ENCODE results near the gene ANO2. TPM values are rescaled to one million over a fixed set of nuclear protein-coding genes. Genes with fewer than 3 reads are reported as not detected.

Gene ANO2
- total and polyA plus RNA-seq, 2 donors (not counting 3 experiments of a cell fraction or from before 2014, with no cell fraction given): 15.4 to 65.0 TPM

DNA sequence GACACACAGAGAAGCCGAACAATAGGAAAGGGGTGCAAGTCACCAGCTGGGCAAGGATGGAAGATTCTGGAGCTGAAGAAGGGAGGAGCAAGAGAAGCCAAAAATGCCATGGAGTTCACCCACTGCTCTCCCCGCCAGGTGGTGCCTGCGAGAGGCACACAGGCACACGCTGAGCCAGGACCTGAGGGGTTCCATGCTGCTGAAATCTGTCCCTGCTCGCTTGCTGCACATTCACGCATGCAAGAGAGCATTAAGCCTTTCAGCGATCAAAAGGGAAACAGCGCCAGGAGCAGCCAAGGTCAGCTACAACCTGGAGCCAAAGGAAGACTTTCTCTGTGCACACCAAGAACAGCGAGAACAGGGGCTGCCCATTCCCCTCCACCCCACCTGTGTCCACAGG is 104.1 kb downstream of the ANO2 start:
- Histone ChIP-seq H3K9me1 (replicated peaks; ENCODE audit: control insufficient read depth, extremely low read depth, insufficient read depth, low read length) (no peaks in the 10 kb centered on the region), H3K36me3 (ENCODE audit: control insufficient read depth in 2 of 2, extremely low read depth in 1 of 2, insufficient read depth in 2 of 2, low read length in 2 of 2) (peaks cover 11 to 16% of the 10 kb centered on the region in 2 experiments), H2AFZ (ENCODE audit: low read depth, low read length) (no peak overlapping the region), H3K9me3 (replicated peaks; ENCODE audit: control insufficient read depth, insufficient read depth, low read length) (no peaks in the 10 kb centered on the region), H3K4me1 (ENCODE audit: control insufficient read depth, extremely low read depth, insufficient read depth, low read length) (no peaks in the 10 kb centered on the region), H3K4me3 (replicated peaks in 1 of 3; ENCODE audit: insufficient read depth in 1 of 3, low read depth in 1 of 3, low read length in 3 of 3) (no peak overlapping the region), H3K79me2 (ENCODE audit: control insufficient read depth, insufficient read depth, low read length) (no peaks in the 10 kb centered on the region), H4K20me1 (replicated peaks; ENCODE audit: control insufficient read depth, extremely low read depth, insufficient read depth, low read length) (peaks cover 4% of the 10 kb centered on the region), H3K27ac (ENCODE audit: insufficient read depth, low read depth, low read length) (no peak overlapping the region), H3K27me3 (ENCODE audit: control insufficient read depth in 2 of 2, insufficient read depth in 2 of 2, low read length in 2 of 2) (no peaks in the 10 kb centered on the region), H3K9ac (replicated peaks; ENCODE audit: extremely low read depth, insufficient read depth, low read length) (no peak overlapping the region), H3K4me2 (ENCODE audit: insufficient read depth, low read length) (no peak overlapping the region)
- FAIRE-seq (no peak), DNase-seq (ENCODE audit: low read depth, low spot score) (no peak)
- no TSS peak for BruUV-seq (replicated peaks)
- POLR2A ChIA-PET: no interaction called here
- TF ChIP-seq MYC (IDR thresholded peaks at IDR 0.05; ENCODE audit: low read depth, low read length): no peak
- no peak for TF ChIP-seq JUN (IDR thresholded peaks at IDR 0.05; ENCODE audit: borderline replicate concordance, insufficient read depth, insufficient read length, low read depth)
- dilution Hi-C loops (cut with MboI; ENCODE audit: extremely low pct_ligation_motif_present, low sequenced_read_pairs) (no loop called here), intact Hi-C loops (cut with micrococcal nuclease) (no loop called here)
- CTCF ChIA-PET: no interaction called here

DNA sequence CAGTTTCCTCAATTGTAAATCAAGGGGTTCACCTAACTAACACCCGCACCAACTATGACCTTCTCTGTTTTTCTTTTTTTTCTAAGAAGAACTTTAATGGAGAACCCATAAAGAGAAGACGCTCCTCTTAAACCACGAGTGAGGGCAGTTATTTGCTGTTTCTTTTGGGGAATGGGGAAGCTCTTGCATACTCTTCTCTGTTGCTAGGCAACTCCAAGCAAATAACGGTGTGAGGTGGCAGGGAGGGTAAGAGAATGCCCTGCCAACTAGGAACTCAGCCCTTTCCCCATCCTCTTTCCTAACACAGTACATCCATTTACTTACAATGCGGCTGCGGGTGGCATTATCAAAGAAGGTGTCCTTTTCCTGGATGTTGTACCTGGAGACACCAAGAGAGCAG is 114.9 kb downstream of the ANO2 start:
- no peak overlapping the region for H3K4me2 ChIP-seq (ENCODE audit: insufficient read depth, low read length)
- DNase-seq (ENCODE audit: low read depth, low spot score): no peak
- FAIRE-seq: no peak

More for the DNA sequence above, 114.9 kb downstream of the ANO2 start:
- Histone ChIP-seq H3K27me3 (ENCODE audit: control insufficient read depth in 2 of 2, insufficient read depth in 2 of 2, low read length in 2 of 2) (no peaks in the 10 kb centered on the region), H3K36me3 (ENCODE audit: control insufficient read depth in 2 of 2, extremely low read depth in 1 of 2, insufficient read depth in 2 of 2, low read length in 2 of 2) (peaks cover 27 to 51% of the 10 kb centered on the region in 2 experiments), H3K4me1 (ENCODE audit: control insufficient read depth, extremely low read depth, insufficient read depth, low read length) (peaks cover 6% of the 10 kb centered on the region), H3K9me3 (replicated peaks; ENCODE audit: control insufficient read depth, insufficient read depth, low read length) (no peaks in the 10 kb centered on the region), H3K9ac (replicated peaks; ENCODE audit: extremely low read depth, insufficient read depth, low read length) (no peak overlapping the region), H4K20me1 (replicated peaks; ENCODE audit: control insufficient read depth, extremely low read depth, insufficient read depth, low read length) (no peaks in the 10 kb centered on the region), H2AFZ (ENCODE audit: low read depth, low read length) (no peak overlapping the region), H3K79me2 (ENCODE audit: control insufficient read depth, insufficient read depth, low read length) (no peaks in the 10 kb centered on the region), H3K9me1 (replicated peaks; ENCODE audit: control insufficient read depth, extremely low read depth, insufficient read depth, low read length) (no peaks in the 10 kb centered on the region), H3K27ac (ENCODE audit: insufficient read depth, low read depth, low read length) (no peak overlapping the region), H3K4me3 (replicated peaks in 1 of 3; ENCODE audit: insufficient read depth in 1 of 3, low read depth in 1 of 3, low read length in 3 of 3) (no peak overlapping the region)
- POLR2A ChIA-PET: no interaction called here
- no TSS peak for BruUV-seq (replicated peaks)
- intact Hi-C loops (cut with micrococcal nuclease): no loop called here
- TF ChIP-seq MYC (IDR thresholded peaks at IDR 0.05; ENCODE audit: low read depth, low read length) (no peak), JUN (IDR thresholded peaks at IDR 0.05; ENCODE audit: borderline replicate concordance, insufficient read depth, insufficient read length, low read depth) (no peak), EZH2 (IDR thresholded peaks at IDR 0.05; ENCODE audit: borderline replicate concordance, low read depth, low read length, severe bottlenecking) (no peak)
- TF ChIP-seq, protein P1, sequence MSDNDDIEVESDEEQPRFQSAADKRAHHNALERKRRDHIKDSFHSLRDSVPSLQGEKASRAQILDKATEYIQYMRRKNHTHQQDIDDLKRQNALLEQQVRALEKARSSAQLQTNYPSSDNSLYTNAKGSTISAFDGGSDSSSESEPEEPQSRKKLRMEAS (IDR thresholded peaks at IDR 0.05; ENCODE audit: insufficient read depth, insufficient read length): no peak
- TF ChIP-seq, protein P2, sequence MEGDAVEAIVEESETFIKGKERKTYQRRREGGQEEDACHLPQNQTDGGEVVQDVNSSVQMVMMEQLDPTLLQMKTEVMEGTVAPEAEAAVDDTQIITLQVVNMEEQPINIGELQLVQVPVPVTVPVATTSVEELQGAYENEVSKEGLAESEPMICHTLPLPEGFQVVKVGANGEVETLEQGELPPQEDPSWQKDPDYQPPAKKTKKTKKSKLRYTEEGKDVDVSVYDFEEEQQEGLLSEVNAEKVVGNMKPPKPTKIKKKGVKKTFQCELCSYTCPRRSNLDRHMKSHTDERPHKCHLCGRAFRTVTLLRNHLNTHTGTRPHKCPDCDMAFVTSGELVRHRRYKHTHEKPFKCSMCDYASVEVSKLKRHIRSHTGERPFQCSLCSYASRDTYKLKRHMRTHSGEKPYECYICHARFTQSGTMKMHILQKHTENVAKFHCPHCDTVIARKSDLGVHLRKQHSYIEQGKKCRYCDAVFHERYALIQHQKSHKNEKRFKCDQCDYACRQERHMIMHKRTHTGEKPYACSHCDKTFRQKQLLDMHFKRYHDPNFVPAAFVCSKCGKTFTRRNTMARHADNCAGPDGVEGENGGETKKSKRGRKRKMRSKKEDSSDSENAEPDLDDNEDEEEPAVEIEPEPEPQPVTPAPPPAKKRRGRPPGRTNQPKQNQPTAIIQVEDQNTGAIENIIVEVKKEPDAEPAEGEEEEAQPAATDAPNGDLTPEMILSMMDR (IDR thresholded peaks at IDR 0.05; ENCODE audit: extremely low read depth in 1 of 2, insufficient read depth in 1 of 2, low read depth in 1 of 2, low read length in 2 of 2): no peak
- CTCF ChIA-PET: no interaction called here
- dilution Hi-C loops (cut with MboI; ENCODE audit: extremely low pct_ligation_motif_present, low sequenced_read_pairs): no loop called here
